ENCODE measurements around the gene SLC6A11. TPM values are rescaled to one million over a fixed set of nuclear protein-coding genes. Genes with fewer than 3 reads are reported as not detected.

Gene SLC6A11
- total and polyA plus RNA-seq, 5 experiments from 2014 or later = not detected

GRCh38 chr3:10806006-10806405, 10.0 kb upstream of the SLC6A11 start:
- ATAC-seq (no peak), DNase-seq (no peak)
- Mint-ChIP-seq H3K36me3 (no peaks in the 10 kb centered on the region), H3K9me3 (no peaks in the 10 kb centered on the region), H3K27me3 (peaks cover 10 to 69% (median 27%) of the 10 kb centered on the region in 5 donors), H3K4me1 (no peaks in the 10 kb centered on the region), H3K4me3 (no peak overlapping the region), H3K27ac (no peak overlapping the region)
- POLR2A ChIA-PET = no interaction called here

- Mint-ChIP-seq H3K9me3 (no peaks in the 10 kb centered on the region), H3K4me1 (no peaks in the 10 kb centered on the region), H3K27me3 (peaks cover 20 to 77% (median 25%) of the 10 kb centered on the region in 5 donors), H3K4me3 (no peak overlapping the region), H3K36me3 (no peaks in the 10 kb centered on the region), H3K27ac (no peak overlapping the region)
- ATAC-seq (no peak), DNase-seq (no peak)
- POLR2A ChIA-PET = no interaction called here
Measured at GRCh38 chr3:10808130-10808735, 7.8 kb upstream of the SLC6A11 start.

DNA sequence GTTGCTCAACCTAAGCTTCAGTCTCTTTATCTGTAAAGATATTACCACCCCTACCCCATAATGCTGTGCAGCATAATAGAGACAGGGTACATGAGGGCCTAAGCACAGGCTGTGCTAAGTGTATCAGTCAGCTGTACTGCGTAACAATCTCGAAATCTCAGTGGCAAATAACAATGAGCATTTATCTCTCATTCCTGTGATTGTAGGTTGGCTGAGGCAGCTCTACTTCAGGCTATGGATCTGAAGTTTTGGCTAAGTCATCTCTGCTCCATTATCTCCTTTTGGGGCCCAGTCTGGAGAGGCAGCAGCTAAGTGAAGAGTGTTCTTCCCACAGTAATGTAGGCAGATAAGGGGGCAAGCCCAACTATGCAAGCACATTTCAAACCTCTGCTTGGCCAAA, 7.1 kb upstream of the SLC6A11 start:
- POLR2A ChIA-PET = no interaction called here
- no peak for DNase-seq
- H3K27ac Mint-ChIP-seq = no peak overlapping the region
- H3K4me1 Mint-ChIP-seq = no peaks in the 10 kb centered on the region
- H3K9me3 Mint-ChIP-seq = no peaks in the 10 kb centered on the region
- peaks cover 21 to 76% (median 27%) of the 10 kb centered on the region in 5 donors for H3K27me3 Mint-ChIP-seq
- ATAC-seq = no peak
- H3K36me3 Mint-ChIP-seq = no peaks in the 10 kb centered on the region
- no peak overlapping the region for H3K4me3 Mint-ChIP-seq

- DNase-seq (no peak), ATAC-seq (no peak)
- Mint-ChIP-seq H3K9me3 (peaks cover 0 to 2% (median 0%) of the 10 kb centered on the region in 9 donors), H3K4me3 (no peak overlapping the region), H3K36me3 (no peaks in the 10 kb centered on the region), H3K4me1 (peaks cover 0 to 2% (median 0%) of the 10 kb centered on the region in 4 donors), H3K27me3 (peaks cover 31 to 85% (median 38%) of the 10 kb centered on the region in 5 donors), H3K27ac (no peak overlapping the region)
- POLR2A ChIA-PET = no interaction called here
Measured at GRCh38 chr3:10810376-10810775, 5.7 kb upstream of the SLC6A11 start.

DNA sequence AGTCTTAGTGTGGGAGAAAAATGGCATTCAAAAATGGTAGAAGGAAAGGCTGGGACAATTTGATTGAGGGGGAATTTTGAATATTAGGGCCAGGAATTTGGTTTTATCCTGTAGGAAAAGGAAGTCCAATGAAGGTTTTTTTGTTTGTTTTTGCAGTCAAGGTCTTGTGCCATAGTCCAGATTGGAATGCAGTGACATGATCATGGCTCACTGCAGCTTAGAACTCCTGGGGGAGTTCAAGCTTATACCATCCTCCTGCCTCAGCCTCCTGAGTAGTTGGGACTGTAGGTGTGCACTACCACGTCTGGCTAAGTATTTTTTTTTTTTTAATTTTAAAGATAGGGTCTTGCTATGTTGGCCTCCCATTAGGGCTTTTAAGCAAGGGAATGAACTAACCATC, 2.6 kb upstream of the SLC6A11 start:
- POLR2A ChIA-PET = no interaction called here
- Mint-ChIP-seq H3K27me3 (peaks cover 29 to 59% (median 47%) of the 10 kb centered on the region in 5 donors), H3K36me3 (no peaks in the 10 kb centered on the region), H3K27ac (no peak overlapping the region), H3K4me1 (peaks cover 0 to 3% (median 2%) of the 10 kb centered on the region in 4 donors), H3K4me3 (no peak overlapping the region), H3K9me3 (peaks cover 0 to 2% (median 0%) of the 10 kb centered on the region in 9 donors)
- DNase-seq (no peak), ATAC-seq (no peak)

GRCh38 chr3:10814623-10815022, 1.4 kb upstream of the SLC6A11 start:
- no peak overlapping the region for H3K4me3 Mint-ChIP-seq
- DNase-seq (no peak), ATAC-seq (no peak)
- peaks cover 27 to 52% (median 43%) of the 10 kb centered on the region in 5 donors for H3K27me3 Mint-ChIP-seq
- peaks cover 0 to 3% (median 2%) of the 10 kb centered on the region in 4 donors for H3K4me1 Mint-ChIP-seq
- H3K36me3 Mint-ChIP-seq = no peaks in the 10 kb centered on the region
- POLR2A ChIA-PET = no interaction called here
- no peak overlapping the region for H3K27ac Mint-ChIP-seq
- peaks cover 0 to 2% (median 0%) of the 10 kb centered on the region in 9 donors for H3K9me3 Mint-ChIP-seq

- peaks cover 0 to 2% (median 0%) of the 10 kb centered on the region in 9 donors for H3K9me3 Mint-ChIP-seq
- no peak overlapping the region for H3K27ac Mint-ChIP-seq
- ATAC-seq = no peak
- H3K27me3 Mint-ChIP-seq = peaks cover 27 to 52% (median 38%) of the 10 kb centered on the region in 5 donors
- POLR2A ChIA-PET = no interaction called here
- DNase-seq = no peak
- H3K4me1 Mint-ChIP-seq = peaks cover 0 to 3% (median 2%) of the 10 kb centered on the region in 4 donors
- peak overlapping the region in 1 of 10 donors; percentile 22 for H3K4me3 Mint-ChIP-seq
- no peaks in the 10 kb centered on the region for H3K36me3 Mint-ChIP-seq
Measured at GRCh38 chr3:10815487-10815886, 541 bp upstream of the SLC6A11 start.

GRCh38 chr3:10816863-10817253, 830 bp downstream of the SLC6A11 start:
- POLR2A ChIA-PET = no interaction called here
- Mint-ChIP-seq H3K4me1 (peaks cover 0 to 3% (median 2%) of the 10 kb centered on the region in 4 donors), H3K36me3 (no peaks in the 10 kb centered on the region), H3K27me3 (peaks cover 23 to 51% (median 31%) of the 10 kb centered on the region in 5 donors), H3K27ac (no peak overlapping the region), H3K9me3 (peaks cover 0 to 2% (median 0%) of the 10 kb centered on the region in 9 donors), H3K4me3 (no peak overlapping the region)
- ATAC-seq (no peak), DNase-seq (no peak)

GRCh38 chr3:10817506-10817905, 1.5 kb downstream of the SLC6A11 start:
- H3K27ac Mint-ChIP-seq = no peak overlapping the region
- ATAC-seq (no peak), DNase-seq (no peak)
- H3K4me1 Mint-ChIP-seq = peaks cover 0 to 3% (median 2%) of the 10 kb centered on the region in 4 donors
- no peaks in the 10 kb centered on the region for H3K36me3 Mint-ChIP-seq
- H3K4me3 Mint-ChIP-seq = no peak overlapping the region
- POLR2A ChIA-PET = no interaction called here
- peaks cover 0 to 2% (median 0%) of the 10 kb centered on the region in 9 donors for H3K9me3 Mint-ChIP-seq
- H3K27me3 Mint-ChIP-seq = peaks cover 19 to 58% (median 34%) of the 10 kb centered on the region in 5 donors

GRCh38 chr3:10822055-10822454, 6.0 kb downstream of the SLC6A11 start:
- Mint-ChIP-seq H3K27me3 (peaks cover 0 to 38% (median 10%) of the 10 kb centered on the region in 5 donors), H3K4me1 (no peaks in the 10 kb centered on the region), H3K27ac (no peak overlapping the region), H3K4me3 (no peak overlapping the region), H3K36me3 (no peaks in the 10 kb centered on the region), H3K9me3 (no peaks in the 10 kb centered on the region)
- ATAC-seq (no peak), DNase-seq (no peak)
- POLR2A ChIA-PET = no interaction called here

- no peak overlapping the region for H3K4me3 Mint-ChIP-seq
- H3K27me3 Mint-ChIP-seq = peaks cover 0 to 38% (median 10%) of the 10 kb centered on the region in 5 donors
- no peaks in the 10 kb centered on the region for H3K9me3 Mint-ChIP-seq
- no peak for DNase-seq
- no peak for ATAC-seq
- no peak overlapping the region for H3K27ac Mint-ChIP-seq
- H3K36me3 Mint-ChIP-seq = no peaks in the 10 kb centered on the region
- H3K4me1 Mint-ChIP-seq = no peaks in the 10 kb centered on the region
- POLR2A ChIA-PET = no interaction called here
Measured at GRCh38 chr3:10822708-10823515, 6.9 kb downstream of the SLC6A11 start.

DNA sequence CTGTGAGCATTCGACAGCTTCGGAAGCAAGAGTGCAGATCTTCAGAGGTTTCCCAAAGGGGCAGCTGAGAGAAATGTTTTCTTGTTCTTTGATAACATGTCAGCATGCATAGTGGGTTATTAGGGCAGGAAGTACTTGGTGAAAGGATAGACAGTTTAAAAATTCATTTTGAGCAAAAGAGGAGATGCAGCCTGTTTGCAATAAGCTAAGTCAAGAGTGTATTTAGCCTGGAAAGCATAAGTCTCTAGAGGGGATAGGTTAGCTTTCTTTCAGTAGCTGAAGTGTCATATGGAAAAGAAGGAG, 7.4 kb downstream of the SLC6A11 start:
- Mint-ChIP-seq H3K27ac (no peak overlapping the region), H3K36me3 (no peaks in the 10 kb centered on the region), H3K9me3 (no peaks in the 10 kb centered on the region), H3K4me1 (no peaks in the 10 kb centered on the region), H3K27me3 (peaks cover 0 to 38% (median 10%) of the 10 kb centered on the region in 5 donors), H3K4me3 (no peak overlapping the region)
- POLR2A ChIA-PET = no interaction called here
- DNase-seq (no peak), ATAC-seq (no peak)

DNA sequence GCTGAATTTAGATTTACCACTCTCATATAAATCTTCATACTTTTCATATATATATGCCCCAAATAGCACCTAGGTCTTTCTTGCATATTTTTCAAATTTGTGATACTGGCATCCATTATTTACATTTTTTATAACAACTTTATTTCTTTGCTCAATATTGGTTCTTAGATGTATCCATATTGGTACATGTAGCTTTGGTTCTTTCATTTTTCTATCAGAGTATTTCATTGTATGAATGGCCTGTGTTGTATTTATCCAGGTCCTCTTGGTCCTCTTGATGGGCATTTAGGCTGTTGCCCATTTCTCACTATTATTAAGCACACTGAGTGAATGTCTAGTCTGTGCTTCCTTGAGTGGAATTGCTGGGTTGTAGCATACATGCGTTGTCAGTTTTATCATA, 8.4 kb downstream of the SLC6A11 start:
- no peaks in the 10 kb centered on the region for H3K36me3 Mint-ChIP-seq
- POLR2A ChIA-PET = no interaction called here

More for the DNA sequence above, 8.4 kb downstream of the SLC6A11 start:
- Mint-ChIP-seq H3K4me3 (no peak overlapping the region), H3K4me1 (no peaks in the 10 kb centered on the region), H3K27ac (no peak overlapping the region), H3K27me3 (peaks cover 0 to 35% (median 5%) of the 10 kb centered on the region in 5 donors), H3K9me3 (no peaks in the 10 kb centered on the region)
- ATAC-seq = no peak
- DNase-seq = no peak
